Measurements from ENCODE around the gene EGFL6.

Gene EGFL6, protein sequence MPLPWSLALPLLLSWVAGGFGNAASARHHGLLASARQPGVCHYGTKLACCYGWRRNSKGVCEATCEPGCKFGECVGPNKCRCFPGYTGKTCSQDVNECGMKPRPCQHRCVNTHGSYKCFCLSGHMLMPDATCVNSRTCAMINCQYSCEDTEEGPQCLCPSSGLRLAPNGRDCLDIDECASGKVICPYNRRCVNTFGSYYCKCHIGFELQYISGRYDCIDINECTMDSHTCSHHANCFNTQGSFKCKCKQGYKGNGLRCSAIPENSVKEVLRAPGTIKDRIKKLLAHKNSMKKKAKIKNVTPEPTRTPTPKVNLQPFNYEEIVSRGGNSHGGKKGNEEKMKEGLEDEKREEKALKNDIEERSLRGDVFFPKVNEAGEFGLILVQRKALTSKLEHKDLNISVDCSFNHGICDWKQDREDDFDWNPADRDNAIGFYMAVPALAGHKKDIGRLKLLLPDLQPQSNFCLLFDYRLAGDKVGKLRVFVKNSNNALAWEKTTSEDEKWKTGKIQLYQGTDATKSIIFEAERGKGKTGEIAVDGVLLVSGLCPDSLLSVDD

DNA sequence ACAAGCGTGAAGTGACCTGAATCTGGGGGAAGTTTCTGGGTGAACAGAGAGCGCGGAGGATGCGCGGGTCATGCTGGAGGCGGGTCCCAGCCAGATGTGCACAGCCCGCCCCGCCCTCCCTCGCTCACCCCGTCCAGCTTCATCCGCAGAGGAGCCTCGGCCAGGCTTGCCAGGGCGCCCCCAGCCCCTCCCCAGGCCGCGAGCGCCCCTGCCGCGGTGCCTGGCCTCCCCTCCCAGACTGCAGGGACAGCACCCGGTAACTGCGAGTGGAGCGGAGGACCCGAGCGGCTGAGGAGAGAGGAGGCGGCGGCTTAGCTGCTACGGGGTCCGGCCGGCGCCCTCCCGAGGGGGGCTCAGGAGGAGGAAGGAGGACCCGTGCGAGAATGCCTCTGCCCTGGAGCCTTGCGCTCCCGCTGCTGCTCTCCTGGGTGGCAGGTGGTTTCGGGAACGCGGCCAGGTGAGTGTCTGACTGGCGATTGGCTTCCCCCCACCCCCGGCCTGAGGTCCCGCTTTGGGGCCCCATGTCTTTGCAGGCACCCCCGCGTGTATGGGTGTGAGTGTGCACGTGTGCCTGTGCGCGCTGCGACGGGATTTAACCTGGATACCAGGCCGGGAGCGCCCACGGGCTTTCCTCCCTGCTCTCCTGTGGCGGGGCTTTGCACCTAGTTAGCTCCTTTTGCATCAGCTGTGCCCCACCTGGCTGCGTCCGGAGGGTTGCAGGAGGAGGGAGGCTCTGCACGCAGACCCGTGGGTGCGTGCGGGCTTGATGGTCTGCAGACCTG, at the start of gene EGFL6:
EGFL6 (plus strand) TSS at position 123 of the 782 bp plus-strand sequence; CDS start at position 384, 261 bp downstream.
- peak in 1 of 4 experiments; percentile 0 for DNase-seq

DNA sequence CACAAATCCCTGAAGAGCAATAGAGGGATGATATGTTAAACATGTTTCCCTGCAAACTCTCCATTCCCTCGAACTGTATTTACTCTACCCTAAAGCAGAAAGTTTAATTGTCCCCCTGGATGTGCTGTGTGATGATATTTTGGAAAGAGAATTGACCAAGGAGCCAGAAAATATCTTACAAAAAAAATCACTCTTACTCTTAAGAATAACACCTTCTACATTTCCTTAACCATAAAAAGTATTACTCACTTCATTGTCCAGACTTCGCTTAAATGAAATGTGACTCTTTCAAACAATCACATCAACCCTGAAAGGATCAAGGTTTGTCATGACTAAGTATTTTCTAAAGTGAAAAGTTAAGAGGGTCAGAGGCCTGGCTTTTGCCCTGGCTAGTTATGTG, 49.0 kb upstream of the EGFL6 start:
- DNase-seq = no peak

DNA sequence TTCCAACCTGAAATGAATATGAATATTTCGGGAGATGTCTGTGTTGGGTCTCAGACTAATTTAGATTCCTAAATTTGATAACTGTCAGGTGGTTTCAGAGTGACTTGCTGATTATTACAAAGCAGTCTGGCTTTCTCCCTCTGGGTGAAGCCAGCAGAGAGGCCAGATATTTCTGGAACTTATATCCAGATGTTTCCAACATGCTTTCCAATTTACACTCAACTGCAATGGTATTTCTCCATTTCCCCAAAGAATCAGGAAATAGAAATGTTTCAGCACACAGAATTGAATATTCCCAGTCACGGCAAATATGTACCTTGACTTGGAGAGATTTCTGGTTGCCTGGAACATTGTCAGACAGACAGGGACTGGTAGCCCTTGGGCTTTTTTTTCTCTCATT, 48.5 kb upstream of the EGFL6 start:
- no peak for DNase-seq

DNA sequence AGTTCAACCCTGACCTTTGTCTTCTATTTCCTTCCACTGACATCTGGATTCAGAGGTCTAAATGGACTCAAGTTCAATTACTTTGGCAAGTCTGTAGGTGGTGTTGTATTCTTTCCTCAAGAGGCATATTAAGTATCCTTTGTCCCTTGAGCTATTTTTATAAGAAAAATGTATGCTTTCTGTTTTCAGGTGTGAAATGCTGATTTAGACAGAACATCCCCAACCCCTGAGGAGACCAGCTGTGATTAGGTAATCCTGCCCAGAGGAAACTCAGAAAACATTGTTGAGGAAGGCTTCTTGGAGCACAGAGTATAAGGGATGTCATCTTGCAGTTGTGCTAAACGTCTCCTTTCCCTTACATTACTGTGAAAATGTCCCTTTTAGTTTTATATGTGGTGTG, 46.6 kb upstream of the EGFL6 start:
- DNase-seq = no peak

DNA sequence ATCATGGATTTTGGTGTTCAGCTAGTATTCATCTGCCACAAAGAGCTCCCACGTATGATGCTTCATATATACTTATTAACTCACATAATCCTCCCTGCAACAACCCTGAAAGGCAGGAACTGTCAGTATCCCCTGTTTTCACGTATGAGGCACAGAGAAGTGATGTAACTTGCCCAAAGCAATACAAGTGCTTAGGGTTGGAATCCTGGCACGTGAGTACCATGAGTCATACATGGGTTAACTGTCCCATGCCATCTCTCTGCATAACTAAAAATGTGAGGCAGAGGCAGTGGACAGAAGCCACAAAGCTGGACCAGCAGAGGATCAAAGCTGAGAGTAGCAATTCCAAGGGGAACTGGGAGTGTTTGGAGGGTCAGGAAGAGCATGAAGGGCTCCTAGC, 35.7 kb upstream of the EGFL6 start:
- no peak for DNase-seq

DNA sequence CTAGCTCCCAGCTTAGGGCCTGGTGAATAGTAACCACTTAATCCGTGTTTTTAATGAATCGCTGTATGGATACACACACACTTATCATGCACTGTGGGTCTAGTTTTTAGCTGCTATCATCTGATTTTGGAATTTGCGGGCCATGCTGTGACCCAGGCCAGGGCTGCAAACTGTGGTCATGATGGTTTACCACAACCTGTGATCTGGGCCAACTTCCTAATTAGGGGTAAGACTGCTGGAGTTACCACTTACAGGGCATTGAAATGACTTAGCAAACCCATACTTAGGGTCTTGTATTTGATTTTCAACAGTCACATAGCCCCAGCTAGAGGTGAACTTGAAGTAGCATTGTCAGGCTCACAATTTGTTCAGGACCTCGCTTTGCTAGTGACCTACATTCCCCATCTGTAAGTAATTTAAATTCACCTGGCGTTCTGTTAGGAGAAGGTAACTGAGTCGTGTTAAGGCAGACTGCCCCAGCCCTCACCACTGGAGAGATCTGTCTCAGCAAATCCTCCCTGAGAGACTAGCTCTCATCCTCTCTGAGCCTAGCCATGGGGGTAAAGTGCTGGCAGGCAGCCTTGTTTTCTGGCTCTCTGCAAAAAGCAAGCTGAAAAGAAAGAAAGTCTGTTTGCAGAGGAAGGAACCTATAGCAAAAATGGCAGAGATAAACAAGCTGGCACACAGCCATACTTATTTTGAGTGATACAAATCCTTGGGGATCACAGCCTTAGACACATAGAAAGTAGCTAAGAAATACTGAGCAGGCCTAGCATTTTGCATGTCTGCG, 33.8 kb upstream of the EGFL6 start:
- no peak for DNase-seq

DNA sequence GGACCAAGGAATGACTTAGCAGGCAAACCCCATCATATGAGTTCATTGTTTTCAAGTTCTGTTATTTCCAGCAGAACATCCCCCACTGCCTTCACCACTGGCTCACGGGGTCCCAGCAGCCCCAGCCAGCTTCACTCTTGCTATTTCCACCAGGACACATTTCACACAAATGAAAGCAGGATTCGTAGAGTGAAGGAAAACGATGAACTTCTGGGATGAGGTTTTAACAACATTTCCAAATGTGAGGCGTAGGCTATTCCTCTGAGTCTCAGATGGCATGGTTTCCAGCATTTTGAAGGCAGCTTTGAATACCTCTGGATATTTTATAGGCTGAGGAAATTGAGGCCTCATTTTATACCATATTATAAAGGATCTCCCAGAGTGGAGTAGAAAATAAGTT, 32.9 kb upstream of the EGFL6 start:
- no peak for DNase-seq

DNA sequence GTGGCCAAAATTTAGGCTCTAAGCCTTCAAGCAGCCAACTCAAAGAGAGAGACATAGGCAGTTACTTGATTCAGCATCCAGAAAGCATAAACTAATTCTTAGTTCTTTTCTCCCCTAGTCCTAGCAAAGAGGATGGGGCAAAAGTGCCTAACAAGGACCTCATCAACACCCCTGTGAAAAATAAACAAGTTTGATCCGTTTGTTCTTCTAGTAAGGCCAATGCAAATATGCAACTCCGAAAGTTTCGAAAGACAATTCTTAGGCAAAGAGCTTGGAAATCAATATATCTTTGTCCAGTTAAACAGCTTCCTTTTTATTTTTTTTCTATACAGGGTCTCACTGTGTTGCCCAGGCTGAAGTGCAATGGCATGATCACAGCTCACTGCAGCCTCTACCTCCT, 31.0 kb upstream of the EGFL6 start:
- DNase-seq = no peak

DNA sequence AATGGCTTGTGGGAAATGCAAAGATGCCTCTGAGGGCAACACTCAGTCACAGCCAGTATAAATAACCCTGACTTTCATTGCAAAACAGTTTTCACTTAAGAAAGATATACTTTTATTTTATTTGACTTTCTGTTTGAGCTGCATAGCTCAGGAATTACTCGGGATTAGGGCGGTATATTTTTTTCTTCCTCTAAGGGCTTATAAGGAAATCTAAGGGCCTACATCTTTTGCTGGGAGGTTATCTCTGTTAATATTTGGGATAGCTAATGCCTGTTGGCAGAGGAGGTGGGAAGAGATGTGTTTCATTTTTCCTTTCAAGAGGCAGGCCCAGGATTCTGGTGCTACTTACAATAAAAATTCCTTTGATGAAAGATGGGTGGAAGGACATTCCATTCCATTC, 28.8 kb upstream of the EGFL6 start:
- DNase-seq = no peak

DNA sequence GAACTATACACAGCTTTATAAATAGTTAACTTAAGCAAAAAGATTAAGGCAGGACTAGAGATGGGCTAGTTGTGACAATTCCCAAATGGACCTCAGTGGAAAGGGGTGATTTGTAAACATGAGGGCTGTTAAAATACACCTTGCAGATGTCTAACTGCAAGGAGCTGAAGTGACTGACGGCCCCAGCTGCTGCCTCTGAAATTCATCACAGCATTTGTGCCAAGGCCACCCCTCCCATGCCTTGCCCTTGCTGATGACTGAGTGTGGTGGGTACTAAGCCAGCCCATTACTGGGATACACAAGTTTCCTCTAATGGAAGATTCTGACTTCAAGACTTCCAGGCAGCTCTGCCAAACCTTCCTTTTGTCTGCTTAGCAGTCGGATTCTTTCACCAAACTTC, 23.7 kb upstream of the EGFL6 start:
- DNase-seq = no peak

DNA sequence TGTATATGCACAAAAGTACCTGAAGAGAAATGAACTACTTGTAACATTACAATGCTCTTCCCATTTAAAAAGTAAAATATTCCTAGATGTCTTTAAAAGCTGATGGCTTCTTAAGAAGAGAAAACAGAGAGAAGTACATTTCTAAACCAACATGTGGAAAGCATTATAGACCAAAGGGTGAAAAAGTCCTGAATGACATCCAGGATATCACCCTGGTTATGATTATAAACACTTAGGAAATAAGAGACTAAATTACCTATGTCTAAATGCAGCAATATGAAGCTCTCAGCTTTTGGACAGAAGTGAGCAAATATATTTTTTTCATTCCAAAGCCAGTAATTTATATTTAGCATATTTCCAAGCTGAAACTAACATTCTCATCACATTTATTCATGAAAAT, 21.7 kb upstream of the EGFL6 start:
- DNase-seq = no peak

DNA sequence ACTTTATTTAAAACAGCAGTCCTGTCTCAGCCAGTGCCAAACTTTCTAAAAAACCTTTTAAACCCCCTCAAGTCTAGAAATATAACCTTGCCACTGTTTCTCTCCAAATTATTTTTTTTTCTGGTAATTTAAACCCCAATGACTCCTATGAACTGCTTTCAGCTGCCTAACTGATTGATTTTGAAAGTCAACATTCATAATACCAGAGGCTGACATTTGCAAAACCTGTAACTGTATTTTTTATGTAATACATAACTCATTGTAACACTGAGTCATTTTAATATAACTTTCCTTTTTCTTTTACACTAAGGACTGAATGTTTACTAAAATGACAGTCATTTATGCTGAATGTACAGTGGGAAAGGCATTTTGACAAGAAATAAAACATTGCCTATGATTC, 19.1 kb upstream of the EGFL6 start:
- no peak for DNase-seq

DNA sequence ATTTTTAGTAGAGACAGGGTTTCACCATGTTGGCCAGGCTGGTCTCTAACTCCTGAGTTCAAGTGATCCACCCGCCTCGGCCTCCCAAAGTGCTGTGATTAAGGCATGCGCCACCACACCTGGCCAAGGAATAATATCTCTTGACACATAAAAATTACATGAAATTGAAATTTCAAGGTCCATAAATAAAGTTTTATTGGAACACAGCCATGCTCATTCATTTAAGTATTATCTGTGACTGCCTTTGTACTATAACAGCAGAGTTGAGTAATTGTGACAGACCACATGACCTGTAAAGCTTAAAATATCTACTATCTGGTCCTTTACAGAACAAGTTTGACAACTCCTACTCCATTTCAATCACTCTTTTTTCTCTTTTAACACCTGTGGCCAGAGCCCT, 17.8 kb upstream of the EGFL6 start:
- no peak for DNase-seq

DNA sequence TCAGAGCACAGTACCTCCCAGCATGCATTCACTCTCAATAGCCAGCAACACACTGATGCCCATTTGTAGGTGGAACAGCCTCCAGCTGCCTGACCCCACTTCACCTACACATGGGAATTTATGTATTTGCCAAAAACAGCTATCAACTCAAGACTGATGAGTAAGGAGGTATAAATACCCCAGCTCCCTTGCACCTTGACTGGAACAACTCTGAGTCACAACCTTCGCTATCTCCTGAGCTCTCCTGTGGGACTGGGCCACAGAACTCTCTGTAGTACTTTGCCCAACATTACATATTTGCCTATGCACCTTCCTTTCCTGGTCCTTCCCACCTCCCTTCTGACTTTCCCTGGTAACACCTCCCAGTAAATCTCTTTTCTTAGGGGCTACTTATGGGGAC, 16.5 kb upstream of the EGFL6 start:
- no peak for DNase-seq

DNA sequence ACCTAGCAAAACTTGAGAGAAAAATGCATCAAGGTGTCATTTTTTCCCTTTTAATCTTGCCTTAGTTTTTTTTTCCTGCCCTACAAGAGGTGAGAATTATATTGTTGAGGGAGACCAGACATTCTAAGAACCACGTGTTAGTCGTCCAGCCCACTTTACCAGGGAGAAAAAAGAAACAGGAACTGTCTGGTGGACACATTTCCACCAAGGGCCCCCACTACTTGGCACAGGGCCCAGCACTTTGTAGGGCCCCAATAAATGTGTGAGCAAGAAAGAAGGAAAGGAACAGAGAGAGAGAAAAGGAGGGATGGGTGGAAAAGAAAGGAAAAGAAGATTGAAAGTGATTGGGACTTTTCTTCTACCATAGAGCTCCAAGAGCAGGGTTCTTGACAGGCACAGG, 3.9 kb upstream of the EGFL6 start:
- DNase-seq = no peak

DNA sequence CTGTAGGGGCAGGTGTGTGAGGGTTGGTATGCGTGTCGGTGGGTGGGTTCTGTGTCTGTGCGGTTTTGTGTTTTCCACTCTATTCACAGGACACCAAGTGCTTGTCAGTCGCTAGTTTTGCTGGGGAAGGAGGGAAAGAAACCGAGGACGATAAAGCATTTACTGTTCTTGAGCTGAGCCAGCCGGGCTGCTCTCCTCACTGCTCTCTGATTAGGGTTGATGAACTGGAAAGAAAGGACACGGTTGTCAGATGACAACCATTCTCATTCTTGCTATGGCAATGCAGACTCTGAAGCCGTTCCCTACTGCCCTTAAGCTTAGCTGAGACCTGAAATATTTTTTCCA, 832 bp downstream of the EGFL6 start:
- DNase-seq = no peak

DNA sequence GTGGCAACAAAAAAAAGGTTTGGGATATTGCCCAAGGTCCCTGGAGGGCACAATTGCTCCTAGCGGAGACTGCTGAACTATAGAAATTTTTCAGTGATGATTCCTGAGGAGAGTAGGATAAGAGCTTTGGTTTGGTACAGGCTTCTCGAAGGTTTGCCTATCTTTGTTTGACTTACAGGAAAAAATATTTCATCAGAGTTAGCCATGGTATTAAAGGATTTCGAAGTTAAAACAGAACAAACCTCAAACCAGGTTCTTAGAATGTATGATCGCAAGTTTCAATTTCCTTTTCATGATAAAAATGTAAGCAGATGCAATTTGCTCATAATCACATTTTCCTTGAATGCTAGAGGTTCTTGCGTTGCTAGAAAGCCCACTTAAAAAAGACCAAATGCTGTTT, 1.7 kb downstream of the EGFL6 start:
- no peak for DNase-seq

DNA sequence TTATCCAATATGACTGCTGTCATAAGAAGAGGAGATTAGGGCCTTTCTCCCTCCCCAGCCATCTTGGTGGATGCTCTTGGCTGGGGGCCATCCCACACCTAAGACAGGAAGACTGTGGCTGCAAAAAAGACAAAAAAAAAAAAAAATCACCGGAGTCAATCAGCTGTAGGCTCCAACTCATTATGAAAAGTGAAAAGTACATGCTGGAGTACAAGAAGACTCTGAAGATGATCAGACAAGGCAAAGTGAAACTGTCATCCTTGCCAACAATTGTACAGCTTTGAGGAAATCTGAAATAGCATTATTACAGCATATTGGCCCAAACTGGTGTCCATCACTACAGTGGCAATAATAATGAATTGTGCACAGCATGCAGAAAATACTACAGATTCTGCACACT, 5.2 kb downstream of the EGFL6 start:
- DNase-seq = no peak

DNA sequence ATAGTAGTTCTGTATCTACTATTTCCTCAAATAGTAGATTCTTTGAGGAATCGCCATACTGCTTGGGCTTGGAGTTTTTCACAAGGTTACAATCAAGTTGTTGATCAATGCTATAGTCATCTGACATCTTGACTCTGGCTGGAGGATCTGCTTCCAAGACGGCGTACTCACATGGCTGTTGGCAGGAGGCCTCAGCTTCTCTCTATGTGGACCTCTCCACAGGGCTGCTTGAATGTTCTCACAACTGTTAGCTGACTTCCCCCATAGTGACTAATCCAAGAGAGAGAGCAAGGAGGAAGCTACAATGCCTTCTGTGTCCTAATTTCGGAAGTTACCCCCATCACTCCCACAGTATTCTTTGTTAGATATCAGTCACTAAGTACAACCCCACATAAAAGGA, 10.3 kb downstream of the EGFL6 start:
- DNase-seq = no peak

DNA sequence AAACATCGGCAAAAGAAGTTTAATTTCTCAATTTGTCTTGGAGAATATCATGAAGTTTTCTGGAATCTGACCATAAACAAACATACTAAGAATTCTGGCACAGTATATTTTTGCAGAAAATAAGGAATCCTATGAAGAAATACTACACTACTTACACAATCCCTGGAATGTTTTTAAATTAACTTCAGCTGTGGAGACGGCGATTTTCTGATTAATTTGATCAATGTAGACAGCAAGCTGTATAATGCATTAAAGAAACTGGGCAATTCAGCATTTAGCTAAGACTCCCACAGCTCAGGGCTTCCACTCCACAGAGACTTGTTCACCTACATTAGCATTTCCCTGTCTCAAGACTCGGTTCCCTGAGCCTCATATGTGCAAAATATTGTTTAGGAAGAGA, 12.2 kb downstream of the EGFL6 start:
- DNase-seq = no peak

DNA sequence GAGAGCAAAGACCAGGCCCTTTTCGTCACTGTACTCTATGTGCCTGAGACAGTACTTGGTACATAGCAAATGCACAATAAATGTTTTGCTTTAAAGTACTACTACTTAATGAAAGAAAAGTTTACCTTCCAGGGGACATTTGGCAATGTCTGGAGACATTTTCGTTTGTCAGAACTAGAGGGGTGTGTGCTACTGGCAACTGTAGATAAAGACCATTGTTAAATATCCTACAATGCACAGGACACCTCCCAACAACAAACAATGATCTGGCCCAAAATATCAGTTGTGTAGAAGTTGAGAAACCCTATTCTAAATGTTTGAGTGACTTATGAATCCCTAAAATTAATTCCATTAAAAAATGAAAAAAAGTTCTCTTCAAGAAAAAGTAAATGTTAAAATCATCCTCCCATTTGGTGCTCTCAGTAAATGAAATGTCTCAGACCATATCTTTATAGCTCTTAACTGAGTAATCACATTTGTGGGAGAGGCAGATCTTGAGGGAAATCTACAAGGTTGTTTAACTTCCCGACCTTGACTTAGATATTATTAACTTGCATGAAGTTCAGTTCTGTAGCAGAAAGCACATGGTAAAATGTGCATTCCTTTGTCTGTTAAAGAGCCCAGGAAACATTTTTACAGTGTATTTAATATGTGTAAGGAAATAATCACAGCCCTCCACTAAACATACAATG, 18.5 kb downstream of the EGFL6 start:
- no peak for DNase-seq

DNA sequence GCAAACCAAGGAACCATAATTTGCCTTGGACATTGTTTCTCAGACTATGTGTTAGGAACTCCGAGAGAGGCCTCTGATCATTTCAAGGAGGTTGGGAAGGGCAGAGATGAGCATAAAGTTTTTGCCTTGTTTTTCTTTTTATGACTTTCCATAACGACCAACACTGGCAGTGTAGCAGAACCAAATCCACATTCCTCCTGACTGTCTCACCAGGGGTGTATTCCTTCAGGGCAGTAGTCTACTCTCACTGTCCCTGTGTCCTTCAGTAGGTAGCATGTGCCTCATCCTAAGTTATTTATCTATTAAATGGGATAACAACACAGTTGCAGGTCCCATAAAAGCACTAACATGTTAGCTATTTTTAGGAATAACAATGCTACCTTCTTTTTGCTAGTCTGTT, 20.8 kb downstream of the EGFL6 start:
- no peak for DNase-seq

DNA sequence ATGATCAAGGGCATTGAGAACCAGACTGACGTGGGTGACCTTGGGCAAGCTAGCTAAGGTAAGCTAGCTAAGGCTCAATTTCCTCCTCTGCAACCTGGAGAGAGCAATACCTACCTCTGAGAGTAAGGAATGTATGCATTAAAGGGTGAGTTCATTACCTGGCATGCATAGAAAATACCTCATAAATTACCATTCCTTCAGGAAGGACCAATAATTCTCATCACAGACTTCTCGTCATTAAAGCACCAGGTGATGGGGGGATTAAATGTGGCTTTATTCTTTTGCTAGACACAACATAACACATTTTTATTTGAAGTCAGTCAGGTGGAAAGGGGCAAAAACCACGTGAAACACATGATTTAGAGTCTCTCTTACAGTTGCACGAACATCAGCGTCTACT, 21.5 kb downstream of the EGFL6 start:
- DNase-seq = no peak

Data from activated CD4-positive, CD25-positive, alpha-beta regulatory T cell (primary cell).